Cardiac fibroblast (primary cell): Measurements from ENCODE around the gene LCLAT1.
"Not testable (repeated sequence)": the region's sequence is repeated elsewhere in the genome, so short reads cannot be mapped to it uniquely, and the experiment has no call there.

ENCODE experiments used
- DNase-seq, 2 donors: peaks; one replicate each; pipeline versions ENCODE4 v3.0.0 to v3.0.0-alpha.2; 2010; ENCODE audit warnings: low read depth in 2 of 2
- H3K4me3 ChIP-seq, 2 donors: replicated peaks in 1 of 2; 1 replicate in 1 of 2; 2 replicates in 1 of 2; pipeline ENCODE4 v1.5.1; 2011; ENCODE audit warnings: low read depth in 2 of 2, low read length in 2 of 2, mild to moderate bottlenecking in 2 of 2, moderate library complexity in 1 of 2
- CTCF ChIP-seq: IDR thresholded peaks from one replicate; pipeline ENCODE4 v1.5.1; 2011; ENCODE audit warnings: low read depth, mild to moderate bottlenecking, low read length, inconsistent platforms

The LCLAT1 gene

GRCh38 chr2:30462131-30462857 is 15.2 kb downstream of the LCLAT1 start:
- no peak for DNase-seq
- no peak for TF ChIP-seq CTCF
- no peak overlapping the region for H3K4me3 ChIP-seq

- H3K4me3 ChIP-seq = no peak overlapping the region
- no peak for DNase-seq
- TF ChIP-seq CTCF = no peak
These were observed 16.5 kb downstream of the LCLAT1 start for GRCh38 chr2:30463535-30463934.

- TF ChIP-seq CTCF = no peak
- H3K4me3 ChIP-seq = no peak overlapping the region
- no peak for DNase-seq
These were observed 17.6 kb downstream of the LCLAT1 start for GRCh38 chr2:30464544-30465170.

GRCh38 chr2:30465171-30465545 is 18.1 kb downstream of the LCLAT1 start:
- no peak for DNase-seq
- no peak overlapping the region for H3K4me3 ChIP-seq
- TF ChIP-seq CTCF = no peak

- TF ChIP-seq CTCF = no peak
- no peak for DNase-seq
- no peak overlapping the region for H3K4me3 ChIP-seq
These were observed 19.2 kb downstream of the LCLAT1 start for GRCh38 chr2:30466216-30466615.

- not testable (repeated sequence) for DNase-seq, H3K4me3 ChIP-seq
These were observed 20.2 kb downstream of the LCLAT1 start for GRCh38 chr2:30467062-30467826.

GRCh38 chr2:30470426-30470825 is 23.4 kb downstream of the LCLAT1 start:
- no peak for TF ChIP-seq CTCF
- no peak overlapping the region for H3K4me3 ChIP-seq
- no peak for DNase-seq
